NOMO-1 (cell line): ENCODE results near the gene REX1BD.
"Not testable (repeated sequence)": the region's sequence is repeated elsewhere in the genome, so short reads cannot be mapped to it uniquely, and the experiment has no call there.

Experiments
- DNase-seq, 2 experiments: peaks; one replicate each; lab custom pipeline; 2025; ENCODE audit not compliant: unreplicated experiment in 2 of 2; lab: John Stamatoyannopoulos, UW

REX1BD gene

GRCh38 chr19:18588611-18589379, at the start of gene REX1BD:
TSS of gene REX1BD (plus strand) at chr19:18588798. CDS start at chr19:18588802, 4 bp downstream.
- peak; percentile 68 to 80 for DNase-seq

- no peak for DNase-seq
Measured at GRCh38 chr19:18539372-18539771, 49.2 kb upstream of the REX1BD start.

GRCh38 chr19:18540200-18540599, 48.4 kb upstream of the REX1BD start:
- not testable (repeated sequence) for DNase-seq

GRCh38 chr19:18541258-18541991, 47.2 kb upstream of the REX1BD start:
- no peak for DNase-seq

- no peak for DNase-seq
Measured at GRCh38 chr19:18541992-18542940, 46.3 kb upstream of the REX1BD start.

GRCh38 chr19:18542941-18543813, 45.4 kb upstream of the REX1BD start, which contains the start of gene FKBP8:
TSS of gene FKBP8 (minus strand) at chr19:18543573. CDS start at chr19:18541970, 1,603 bp downstream.
- DNase-seq: peak; percentile 83 to 93

GRCh38 chr19:18543814-18544475, 44.7 kb upstream of the REX1BD start:
- peak; percentile 83 to 96 for DNase-seq

- no peak for DNase-seq
Measured at GRCh38 chr19:18551631-18552030, 37.0 kb upstream of the REX1BD start.

GRCh38 chr19:18557411-18558201, 31.0 kb upstream of the REX1BD start, which contains the start of gene KXD1:
TSS of gene KXD1 (plus strand) at chr19:18557870. CDS start at chr19:18562057, 4,187 bp downstream.
- peak; percentile 95 to 99 for DNase-seq

- DNase-seq: no peak
Measured at GRCh38 chr19:18558202-18558555, 30.4 kb upstream of the REX1BD start.

GRCh38 chr19:18558604-18559003, 30.0 kb upstream of the REX1BD start:
- no peak for DNase-seq

- DNase-seq: no peak
Measured at GRCh38 chr19:18559685-18560084, 28.9 kb upstream of the REX1BD start.

GRCh38 chr19:18562086-18562485, 26.5 kb upstream of the REX1BD start:
- DNase-seq: no peak

- no peak for DNase-seq
Measured at GRCh38 chr19:18566953-18567352, 21.6 kb upstream of the REX1BD start.

GRCh38 chr19:18568367-18568766, 20.2 kb upstream of the REX1BD start:
- no peak for DNase-seq

- peak; percentile 98 for DNase-seq
Measured at GRCh38 chr19:18571564-18572344, 16.8 kb upstream of the REX1BD start, which contains the start of gene UBA52. TSS of gene UBA52 (plus strand) at chr19:18571857. CDS start at chr19:18573301, 1,444 bp downstream.

- DNase-seq: no peak
Measured at GRCh38 chr19:18574691-18575291, 13.8 kb upstream of the REX1BD start.
